Aorta (tissue), 5 donors: ENCODE results near the gene PCDHGB1. TPM values are rescaled to one million over a fixed set of nuclear protein-coding genes. Genes with fewer than 3 reads are reported as not detected.

Source experiments
- ATAC-seq: fragments of 200-7000 bp; cut with Tn5 transposase; one replicate; pipeline ENCODE4 v1.9.1; 2022; ENCODE audit warnings: moderate library complexity; ENCODE audit not compliant: low FRiP score
- DNase-seq, 2 donors: peaks; one replicate each; pipeline ENCODE4 v3.0.0-alpha.2; 2020
- H3K27ac ChIP-seq, 2 donors: one replicate each; pipeline ENCODE4 v1.5.1; 2013; ENCODE audit warnings: low read length in 2 of 2, mild to moderate bottlenecking in 2 of 2, moderate library complexity in 2 of 2, control low read depth in 1 of 2, inconsistent platforms in 1 of 2, low read depth in 1 of 2
- H3K27me3 ChIP-seq, 2 donors: one replicate each; pipeline ENCODE4 v1.6.1; 2013; ENCODE audit warnings: control low read depth in 1 of 2, low read length in 1 of 2, mild to moderate bottlenecking in 1 of 2, moderate library complexity in 1 of 2; ENCODE audit not compliant: insufficient read depth in 2 of 2, control insufficient read depth in 1 of 2
- H3K36me3 ChIP-seq, 2 donors: one replicate each; pipeline ENCODE4 v1.6.1; 2013; ENCODE audit warnings: control low read depth in 1 of 2, low read length in 1 of 2, mild to moderate bottlenecking in 1 of 2; ENCODE audit not compliant: insufficient read depth in 2 of 2, control insufficient read depth in 1 of 2
- H3K4me1 ChIP-seq, 2 donors: one replicate each; pipeline ENCODE4 v1.6.1; 2013; ENCODE audit warnings: low read length in 2 of 2, control low read depth in 1 of 2, mild to moderate bottlenecking in 1 of 2, moderate library complexity in 1 of 2; ENCODE audit not compliant: insufficient read depth in 2 of 2, control insufficient read depth in 1 of 2
- H3K4me3 ChIP-seq, 2 donors: one replicate each; pipeline ENCODE4 v1.5.1; 2013; ENCODE audit warnings: low read length in 2 of 2, control low read depth in 1 of 2, mild to moderate bottlenecking in 1 of 2
- H3K9me3 ChIP-seq: one replicate; pipeline ENCODE4 v1.6.1; 2013; ENCODE audit warnings: mild to moderate bottlenecking, low read length; ENCODE audit not compliant: control insufficient read depth
- WGBS, 2 donors: extraction: QIAGEN DNeasy Blood & Tissue Kit; methylation state at CpG; one replicate each; pipeline ENCODE4 v1.1.7; 2013; 5-methylcytosine and 5-hydroxymethylcytosine counted together
- intact Hi-C, 2 donors: fragments of 100-400 bp; cut with DNase I; formaldehyde crosslinking; loops; one replicate each; pipeline versions ENCODE4 v1.14.2 to v1.15.0; 2022
- polyA plus RNA-seq, 2 donors: library from polyadenylated mRNA; stranded (reverse); fragments of 200-250 nt; gene quantifications; one replicate each; pipeline ENCODE4 v1.2.3, GENCODE V29; 2013
- total RNA-seq, 2 donors: library from RNA; stranded (reverse); fragmentation: NEBNext Ultra II Directional; extraction: Animal tissue kit (Norgen Biotek cat#: 25700); gene quantifications; one replicate each; pipeline ENCODE4 v1.2.1, GENCODE V29; 2021
- donor health status: healthy with polysubstance abuse.
- donor health status: Bipolar disorder and iron deficiency.
- donor health status: DM: no; HTN: no; CAD: no.
- donor health status: DM: no; HTN: no; CAD: no.
- donor health status: DM: yes; HTN: yes; CAD: no.

The PCDHGB1 gene
- total and polyA plus RNA-seq, 4 donors = 0.75 to 6.5 (median 2.2) TPM

- Histone ChIP-seq H3K27me3 (no peaks in the 10 kb centered on the region), H3K4me3 (no peak overlapping the region), H3K9me3 (peaks cover 38% of the 10 kb centered on the region), H3K27ac (no peak overlapping the region), H3K36me3 (no peaks in the 10 kb centered on the region), H3K4me1 (no peaks in the 10 kb centered on the region)
- no peak for ATAC-seq
- DNase-seq = no peak
- 66 to 68% methylated on average over 5 of the region's 5 CpGs for WGBS, 2 donors
- intact Hi-C loops = loop anchor here in 1 of 2 donors (10.0 kb wide), 1 partner anchor 121 kb away; no protein-coding TSS in a partner anchor
These were observed 6.2 kb downstream of the PCDHGB1 start for GRCh38 chr5:141356133-141356532.

- DNase-seq (no peak), ATAC-seq (no peak)
- H3K4me3 ChIP-seq = no peak overlapping the region
- H3K27me3 ChIP-seq = no peaks in the 10 kb centered on the region
- H3K9me3 ChIP-seq = peaks cover 37% of the 10 kb centered on the region
- intact Hi-C loops = loop anchor here in 1 of 2 donors (10.0 kb wide), 1 partner anchor 122 kb away; no protein-coding TSS in a partner anchor
- no peaks in the 10 kb centered on the region for H3K4me1 ChIP-seq
- no peak overlapping the region for H3K27ac ChIP-seq
- WGBS, 2 donors = 41 to 45% methylated on average over 19 of the region's 19 CpGs
- no peaks in the 10 kb centered on the region for H3K36me3 ChIP-seq
These were observed 7.1 kb downstream of the PCDHGB1 start for GRCh38 chr5:141356950-141357349.

- Histone ChIP-seq H3K36me3 (no peaks in the 10 kb centered on the region), H3K27me3 (no peaks in the 10 kb centered on the region), H3K27ac (no peak within 1 kb of the TSS), H3K9me3 (peaks cover 45% of the 10 kb centered on the region), H3K4me3 (peak within 1 kb of the TSS in 1 of 2 donors; percentile 19), H3K4me1 (no peaks in the 10 kb centered on the region)
- ATAC-seq (no peak), DNase-seq (peak in 1 of 2 donors; percentile 58)
- 15% methylated on average over 24 of the region's 24 CpGs for whole genome bisulfite sequencing, 2 donors
- intact Hi-C loops = loop anchor here in 1 of 2 donors (10.0 kb wide), 1 partner anchor 125 kb away; no protein-coding TSS in a partner anchor
These were observed 10.0 kb downstream of the PCDHGB1 start, which contains the start of gene PCDHGB2 for GRCh38 chr5:141359790-141360426. TSS of gene PCDHGB2 (plus strand) at chr5:141359994. CDS start at chr5:141360136, 142 bp downstream.

- H3K27me3 ChIP-seq = no peaks in the 10 kb centered on the region
- no peaks in the 10 kb centered on the region for H3K4me1 ChIP-seq
- no peak overlapping the region for H3K4me3 ChIP-seq
- H3K36me3 ChIP-seq = no peaks in the 10 kb centered on the region
- ATAC-seq (no peak), DNase-seq (no peak)
- H3K27ac ChIP-seq = no peak overlapping the region
- intact Hi-C loops = no loop called here
- 26 to 30% methylated on average over 15 of the region's 15 CpGs for WGBS, 2 donors
- peaks cover 46% of the 10 kb centered on the region for H3K9me3 ChIP-seq
These were observed 10.8 kb downstream of the PCDHGB1 start for GRCh38 chr5:141360685-141361084.

- intact Hi-C loops = no loop called here
- H3K36me3 ChIP-seq = no peaks in the 10 kb centered on the region
- H3K4me3 ChIP-seq = no peak overlapping the region
- H3K9me3 ChIP-seq = peaks cover 42% of the 10 kb centered on the region
- DNase-seq (no peak), ATAC-seq (no peak)
- H3K4me1 ChIP-seq = no peaks in the 10 kb centered on the region
- no peaks in the 10 kb centered on the region for H3K27me3 ChIP-seq
- H3K27ac ChIP-seq = no peak overlapping the region
These were observed 12.8 kb downstream of the PCDHGB1 start for GRCh38 chr5:141362719-141363118.

GRCh38 chr5:141363952-141364660 lies 14.2 kb downstream of the PCDHGB1 start, which contains the start of gene PCDHGA5:
TSS of gene PCDHGA5 (plus strand) at chr5:141364162. CDS start at chr5:141364331, 169 bp downstream.
- 11 to 15% methylated on average over 34 of the region's 34 CpGs for WGBS, 2 donors
- Histone ChIP-seq H3K27ac (no peak within 1 kb of the TSS), H3K4me3 (no peak within 1 kb of the TSS), H3K36me3 (no peaks in the 10 kb centered on the region), H3K9me3 (peaks cover 39% of the 10 kb centered on the region), H3K27me3 (no peaks in the 10 kb centered on the region), H3K4me1 (no peaks in the 10 kb centered on the region)
- peak in 1 of 2 donors; percentile 55 for DNase-seq
- no peak for ATAC-seq
- intact Hi-C loops = no loop called here

GRCh38 chr5:141366016-141366896 lies 16.4 kb downstream of the PCDHGB1 start:
- Histone ChIP-seq H3K4me1 (no peaks in the 10 kb centered on the region), H3K36me3 (no peaks in the 10 kb centered on the region), H3K4me3 (no peak overlapping the region), H3K27ac (no peak overlapping the region), H3K27me3 (no peaks in the 10 kb centered on the region), H3K9me3 (peaks cover 42% of the 10 kb centered on the region)
- no peak for DNase-seq
- intact Hi-C loops = no loop called here
- WGBS, 2 donors = 29 to 30% methylated on average over 46 of the region's 46 CpGs
- no peak for ATAC-seq
